HG03460 (cell line): Measurements from ENCODE around the gene NGRN.
"Not testable (repeated sequence)": the region's sequence is repeated elsewhere in the genome, so short reads cannot be mapped to it uniquely, and the experiment has no call there.

Experiments
- ATAC-seq: cut with Tn5 transposase; IDR thresholded peaks from one replicate; pipeline ENCODE4 v1.9.1; 2021; ENCODE audit not compliant: unreplicated experiment

NGRN gene

GRCh38 chr15:90281637-90282036 is 16.2 kb downstream of the NGRN start:
- not testable (repeated sequence) for ATAC-seq

- no peak for ATAC-seq
These were observed 21.2 kb downstream of the NGRN start for GRCh38 chr15:90286678-90287077.

GRCh38 chr15:90287101-90287500 is 21.6 kb downstream of the NGRN start:
- ATAC-seq: no peak

DNA sequence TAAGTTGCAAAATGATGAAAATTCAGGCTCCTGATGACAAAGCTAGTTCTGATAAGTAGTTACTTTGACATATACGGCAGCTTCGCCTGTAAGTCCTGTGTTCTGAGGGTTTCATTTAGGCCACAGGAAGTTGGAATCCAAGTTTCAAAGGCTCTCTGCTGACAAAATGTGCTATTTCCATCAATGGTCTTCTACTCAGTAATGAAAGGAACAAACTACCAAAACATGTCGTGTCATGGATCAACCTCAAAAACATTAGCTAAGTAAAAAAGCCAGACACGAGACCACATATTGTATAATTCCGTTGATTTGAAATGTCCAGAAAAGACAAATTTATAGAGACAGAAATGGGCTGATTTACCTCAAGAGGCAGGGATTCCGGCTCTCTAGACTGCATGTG is 22.5 kb downstream of the NGRN start:
- no peak for ATAC-seq

DNA sequence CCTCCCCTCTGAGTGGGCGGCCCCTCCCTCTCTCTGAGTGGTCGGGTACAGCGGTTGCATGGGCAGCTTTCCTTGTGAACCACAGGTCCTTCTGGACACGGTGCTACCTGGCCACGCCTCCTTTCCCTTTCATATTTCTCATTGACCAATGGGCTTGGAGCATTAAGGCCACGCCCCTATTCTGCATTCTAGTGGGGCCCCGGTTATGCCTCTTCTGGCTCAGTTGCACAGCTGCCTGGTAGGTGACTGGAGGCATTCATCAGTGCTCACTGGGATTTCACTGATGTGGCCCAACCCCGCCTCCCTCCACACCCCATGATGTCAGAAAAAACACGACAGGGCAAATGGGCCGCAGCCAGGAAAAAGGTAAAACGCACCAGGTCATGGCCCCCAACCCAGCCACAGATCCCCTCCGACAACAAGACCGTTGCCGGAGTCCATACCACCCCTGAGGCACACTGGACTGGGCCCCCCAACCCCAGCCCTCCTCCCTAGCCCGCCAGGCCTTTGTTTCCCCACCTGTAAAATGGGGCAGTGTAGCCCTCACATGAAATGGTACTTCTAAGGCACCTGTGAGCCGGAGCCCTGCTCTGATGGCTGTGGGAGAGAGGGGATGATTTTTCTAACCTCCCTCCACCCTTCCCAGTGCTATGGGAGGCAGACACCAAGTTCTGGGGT is 26.3 kb downstream of the NGRN start:
- ATAC-seq: no peak

DNA sequence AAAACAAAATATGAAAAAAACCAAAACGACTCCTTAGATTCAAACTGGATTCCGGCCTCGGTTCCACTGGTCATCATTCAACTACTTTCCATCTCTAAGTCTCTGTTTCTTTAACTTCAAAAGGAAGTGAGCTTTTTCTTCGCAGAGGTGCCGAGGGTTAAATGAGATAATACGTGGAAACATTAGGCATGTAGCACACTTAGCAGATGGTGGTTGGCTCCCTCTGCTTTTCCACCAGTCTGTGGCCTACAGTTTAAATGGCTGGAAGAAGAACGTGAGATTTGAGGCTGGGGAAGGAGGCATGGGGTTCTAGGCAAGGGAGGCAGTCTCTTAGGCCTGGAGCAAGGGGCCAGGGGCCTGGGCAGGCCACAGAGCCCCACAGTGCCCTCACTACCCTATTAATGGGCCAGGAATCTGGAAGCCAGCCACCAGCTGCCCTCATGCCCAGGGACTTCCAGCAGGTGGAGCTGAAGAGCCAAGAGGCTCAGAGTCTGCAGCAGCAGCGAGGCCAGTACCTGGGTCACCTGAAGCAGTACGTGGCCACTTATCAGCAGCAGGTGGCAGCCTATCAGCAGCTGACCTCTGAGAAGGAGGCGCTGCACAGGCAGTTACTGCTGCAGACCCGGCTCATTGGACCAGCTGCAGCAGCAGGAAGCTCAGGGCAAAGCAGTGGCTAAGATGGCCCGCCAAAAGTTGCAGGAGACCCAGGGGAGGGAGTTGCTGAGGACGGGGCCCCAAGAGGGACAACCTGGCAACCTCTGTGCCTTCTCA is 27.8 kb downstream of the NGRN start:
- not testable (repeated sequence) for ATAC-seq

GRCh38 chr15:90294159-90294558 is 28.7 kb downstream of the NGRN start:
- ATAC-seq: no peak

DNA sequence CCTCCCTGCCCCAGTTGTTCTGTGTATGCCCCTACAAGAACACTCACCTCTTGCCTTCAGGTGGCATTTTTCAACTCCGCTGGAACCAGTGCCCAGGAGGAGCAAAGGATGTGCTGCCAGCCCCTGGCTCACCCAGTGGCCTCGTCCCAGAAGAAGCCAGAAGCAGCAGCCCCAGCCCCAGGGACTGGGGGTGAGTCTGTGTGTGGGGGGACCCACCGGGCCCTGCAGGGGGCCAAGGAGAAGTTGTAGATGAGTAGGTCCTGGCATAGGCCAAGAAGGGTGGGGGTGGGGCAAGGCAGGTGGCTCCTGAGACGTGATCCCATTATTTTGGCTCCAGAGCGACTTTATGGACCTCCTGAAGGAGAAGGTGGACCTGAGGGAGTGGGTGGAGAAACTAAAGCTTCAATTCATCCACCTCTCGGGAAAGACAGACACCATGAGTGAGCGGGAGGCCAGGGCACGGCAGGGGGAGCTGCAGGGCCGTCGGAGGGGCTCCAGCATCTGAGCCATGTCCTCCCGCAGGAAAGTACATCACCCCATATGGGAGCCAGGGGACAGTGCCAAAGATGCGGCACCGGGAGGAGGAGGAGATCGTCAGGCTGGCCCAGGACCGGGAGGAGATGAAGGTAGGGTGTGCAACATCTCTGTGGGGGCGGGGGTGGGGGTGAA is 29.3 kb downstream of the NGRN start:
- no peak for ATAC-seq

- ATAC-seq: no peak
These were observed 29.8 kb downstream of the NGRN start for GRCh38 chr15:90295270-90295648.

DNA sequence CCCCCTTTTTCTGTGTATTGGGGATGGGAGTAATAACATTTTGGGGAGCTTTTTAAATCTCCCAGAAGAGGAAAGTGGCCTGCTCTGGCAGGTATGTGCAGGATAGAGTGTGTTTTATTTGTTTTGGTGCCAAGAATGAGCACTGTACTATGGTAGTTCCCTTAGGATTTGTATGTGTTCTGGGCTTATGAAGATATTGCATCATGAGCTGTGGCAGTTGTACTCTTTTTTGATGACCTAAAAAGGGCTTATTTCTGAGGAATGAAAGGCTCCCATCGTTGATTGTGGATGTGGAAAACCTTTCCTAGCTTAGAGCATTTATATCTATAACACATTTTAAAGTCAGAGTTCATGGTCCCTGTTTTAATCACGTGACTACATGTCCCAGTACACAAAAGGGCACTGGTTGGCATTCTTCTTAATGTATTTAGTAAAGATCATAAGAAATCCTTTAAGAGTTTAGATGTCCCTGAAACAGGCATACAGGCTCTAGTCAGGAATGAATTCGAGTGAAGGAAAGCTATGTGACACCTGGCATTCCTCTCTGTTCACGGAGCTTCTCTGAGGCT is 30.9 kb downstream of the NGRN start:
- ATAC-seq: not testable (repeated sequence)

GRCh38 chr15:90297021-90297420 is 31.5 kb downstream of the NGRN start:
- no peak for ATAC-seq

GRCh38 chr15:90300541-90300940 is 35.1 kb downstream of the NGRN start:
- ATAC-seq: no peak

DNA sequence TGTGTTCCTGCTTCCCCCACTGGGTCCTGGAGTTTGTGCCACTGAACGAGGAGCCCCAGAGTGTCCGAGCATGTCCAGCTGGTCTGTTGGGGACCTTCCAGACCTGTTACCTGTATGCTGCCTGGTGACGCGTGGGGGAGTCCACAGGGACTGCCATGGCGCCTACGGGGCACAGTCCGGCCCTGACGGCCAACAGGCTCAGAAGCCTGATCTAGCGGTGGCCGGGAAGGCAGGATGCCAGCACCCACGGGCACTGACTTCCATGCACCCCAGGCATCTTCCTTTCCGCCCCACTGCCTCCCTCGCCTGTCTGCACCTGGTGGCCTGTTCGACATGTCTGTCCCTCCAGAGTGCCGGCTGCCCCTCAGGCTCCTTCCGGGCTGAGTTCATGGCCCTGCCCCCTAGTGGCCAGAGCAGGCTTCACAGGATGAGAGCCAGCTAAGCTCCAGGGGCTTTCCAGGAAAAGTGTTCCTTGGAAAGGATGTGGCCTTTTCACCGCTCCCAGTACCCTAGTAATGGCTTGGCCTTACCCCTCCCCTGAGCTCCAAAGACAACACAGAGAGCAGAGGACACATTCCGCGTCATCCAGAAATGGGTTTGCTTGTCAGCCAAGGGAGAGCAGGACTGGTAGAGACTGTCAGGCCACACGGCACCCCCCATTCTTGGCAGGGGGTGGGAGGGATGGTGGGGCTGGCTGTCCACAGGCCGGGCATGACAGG is 35.7 kb downstream of the NGRN start:
- no peak for ATAC-seq

GRCh38 chr15:90301707-90302300 is 36.3 kb downstream of the NGRN start:
- no peak for ATAC-seq

GRCh38 chr15:90305355-90305754 is 39.9 kb downstream of the NGRN start:
- ATAC-seq: not testable (repeated sequence)

DNA sequence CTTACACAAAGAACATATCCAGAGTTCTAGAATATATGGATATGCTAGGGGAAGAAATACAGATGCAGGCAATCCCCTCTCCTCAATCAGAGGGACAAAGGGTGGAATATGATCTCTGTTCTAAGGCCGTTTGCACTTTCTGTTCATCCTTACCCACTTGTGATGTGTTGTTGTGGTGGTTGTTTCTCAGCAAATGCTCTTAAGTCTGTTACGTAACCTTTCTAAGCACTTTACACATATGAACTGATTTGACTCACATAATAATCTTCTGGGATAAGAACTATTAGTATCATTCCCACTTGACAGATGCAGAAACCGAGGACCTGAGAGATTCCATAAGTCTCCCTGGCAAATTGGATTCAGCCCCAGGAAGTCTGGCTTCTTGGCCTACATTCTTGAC is 40.5 kb downstream of the NGRN start:
- ATAC-seq: no peak

DNA sequence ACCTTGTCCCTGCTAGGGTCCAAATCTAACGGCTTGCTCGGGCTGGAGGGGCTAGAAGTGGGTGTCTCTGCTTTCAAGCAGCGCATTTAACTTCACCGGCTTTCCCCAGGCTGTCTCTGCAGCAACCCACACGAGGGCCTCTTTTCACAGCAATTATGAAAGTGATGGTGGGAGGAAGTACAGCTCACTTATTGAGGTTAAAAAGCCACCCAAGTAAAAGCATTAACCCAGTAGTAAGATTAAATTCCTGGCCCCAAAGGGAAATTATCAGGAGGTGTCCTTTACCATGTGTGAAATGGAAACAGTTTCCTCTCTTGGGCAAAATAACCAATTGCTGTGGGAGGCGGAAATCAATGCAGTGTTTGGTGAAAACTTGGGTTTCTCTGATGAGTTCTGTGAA is 41.1 kb downstream of the NGRN start:
- ATAC-seq: peak; percentile 57

- ATAC-seq: no peak
These were observed 42.2 kb downstream of the NGRN start for GRCh38 chr15:90307661-90308060.

GRCh38 chr15:90309020-90309419 is 43.5 kb downstream of the NGRN start:
- no peak for ATAC-seq

DNA sequence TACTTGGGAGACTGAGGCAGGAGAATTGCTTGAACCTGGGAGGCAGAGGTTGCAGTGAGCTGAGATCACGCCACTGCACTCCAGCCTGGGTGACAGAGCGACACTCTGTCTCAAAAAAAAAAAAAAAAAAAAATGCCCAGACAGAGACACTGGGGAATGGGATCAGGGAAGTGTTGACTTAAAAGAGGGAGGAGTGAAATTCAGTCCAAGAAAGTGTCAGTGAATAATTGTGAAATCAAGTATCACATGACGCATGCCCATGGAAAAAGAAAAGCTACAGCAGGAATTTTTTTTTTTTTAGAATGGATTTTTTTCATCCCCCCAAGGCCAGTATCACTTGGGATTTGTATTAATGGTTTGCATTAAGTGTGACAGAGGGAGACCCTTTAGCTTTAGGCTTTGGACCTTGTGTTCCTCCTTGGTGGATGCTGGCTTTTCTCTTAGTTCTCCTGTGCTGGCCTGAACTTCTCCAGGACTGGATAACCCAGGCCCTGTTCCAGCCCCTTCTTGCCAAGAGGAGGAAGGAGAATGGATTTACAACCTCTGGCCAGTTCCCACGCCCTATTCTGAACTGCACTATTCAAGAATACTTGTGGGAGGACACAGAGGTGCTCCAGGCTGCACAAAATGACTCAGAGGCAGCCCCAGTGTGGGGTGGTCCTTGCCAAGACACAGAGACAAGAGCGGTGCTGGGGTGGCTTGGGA is 50.0 kb downstream of the NGRN start:
- ATAC-seq: no peak
